ENCODE data around the gene SPO11.

DNA sequence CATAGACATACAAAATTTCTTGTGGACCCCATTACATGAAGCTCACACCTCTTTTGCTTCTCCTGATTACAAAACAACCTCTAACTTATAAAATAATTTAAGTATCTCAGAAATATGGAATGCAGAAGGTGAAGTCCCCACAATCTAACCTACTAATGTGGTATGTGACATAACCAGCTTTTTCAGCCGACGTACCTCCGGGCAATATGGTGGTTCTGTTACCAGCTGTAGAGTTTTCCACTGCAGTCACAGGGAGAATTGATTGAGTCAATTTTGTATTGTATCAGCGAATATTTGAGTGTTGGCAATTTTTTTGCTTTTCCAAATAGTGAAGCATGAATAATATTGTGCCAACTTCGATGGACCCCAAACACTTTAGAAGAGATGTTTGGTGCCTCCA lies 15.7 kb upstream of the SPO11 start:
- TF ChIP-seq, protein P1, sequence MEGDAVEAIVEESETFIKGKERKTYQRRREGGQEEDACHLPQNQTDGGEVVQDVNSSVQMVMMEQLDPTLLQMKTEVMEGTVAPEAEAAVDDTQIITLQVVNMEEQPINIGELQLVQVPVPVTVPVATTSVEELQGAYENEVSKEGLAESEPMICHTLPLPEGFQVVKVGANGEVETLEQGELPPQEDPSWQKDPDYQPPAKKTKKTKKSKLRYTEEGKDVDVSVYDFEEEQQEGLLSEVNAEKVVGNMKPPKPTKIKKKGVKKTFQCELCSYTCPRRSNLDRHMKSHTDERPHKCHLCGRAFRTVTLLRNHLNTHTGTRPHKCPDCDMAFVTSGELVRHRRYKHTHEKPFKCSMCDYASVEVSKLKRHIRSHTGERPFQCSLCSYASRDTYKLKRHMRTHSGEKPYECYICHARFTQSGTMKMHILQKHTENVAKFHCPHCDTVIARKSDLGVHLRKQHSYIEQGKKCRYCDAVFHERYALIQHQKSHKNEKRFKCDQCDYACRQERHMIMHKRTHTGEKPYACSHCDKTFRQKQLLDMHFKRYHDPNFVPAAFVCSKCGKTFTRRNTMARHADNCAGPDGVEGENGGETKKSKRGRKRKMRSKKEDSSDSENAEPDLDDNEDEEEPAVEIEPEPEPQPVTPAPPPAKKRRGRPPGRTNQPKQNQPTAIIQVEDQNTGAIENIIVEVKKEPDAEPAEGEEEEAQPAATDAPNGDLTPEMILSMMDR (optimal IDR thresholded peaks at IDR 0.05 in 1 of 3, IDR thresholded peaks at IDR 0.05 in 1 of 3, conservative IDR thresholded peaks at IDR 0.05 in 1 of 3; ENCODE audit: extremely low read depth in 1 of 3, insufficient read depth in 2 of 3, low read length in 3 of 3) = no peak
- no peak for TF ChIP-seq EZH2 (IDR thresholded peaks at IDR 0.05; ENCODE audit: low read length)
